Transverse colon (tissue), 4 donors: ENCODE measurements around the gene PDE6A. TPM values are rescaled to one million over a fixed set of nuclear protein-coding genes. Genes with fewer than 3 reads are reported as not detected.
"Not testable (repeated sequence)": the region's sequence is repeated elsewhere in the genome, so short reads cannot be mapped to it uniquely, and the experiment has no call there.

ENCODE experiments used
- DNase-seq: peaks from one replicate; pipeline ENCODE4 v3.0.0-alpha.2; 2019
- H3K27ac ChIP-seq, 4 donors: fragments of 200-600 bp; sonication (generic); 2 replicates each; pipeline ENCODE4 v1.5.1; 2016 to 2018; ENCODE audit warnings: inconsistent platforms in 4 of 4
- H3K27me3 ChIP-seq: fragments of 200-600 bp; sonication (generic); 2 replicates; pipeline ENCODE4 v1.5.1; 2017; ENCODE audit warnings: inconsistent platforms
- H3K36me3 ChIP-seq, 4 donors: fragments of 200-600 bp; sonication (generic); 2 replicates each; pipeline ENCODE4 v1.5.1; 2017 to 2019; ENCODE audit warnings: inconsistent platforms in 4 of 4
- H3K4me1 ChIP-seq, 4 donors: fragments of 200-600 bp; sonication (generic); 2 replicates each; pipeline ENCODE4 v1.5.1; 2017 to 2020; ENCODE audit warnings: inconsistent platforms in 4 of 4
- H3K4me3 ChIP-seq, 4 donors: fragments of 200-600 bp; sonication (generic); 1 replicate in 1 of 4; 2 replicates in 3 of 4; pipeline versions ENCODE4 v1.5.1 to v1.6.1; 2017 to 2019; ENCODE audit warnings: inconsistent platforms in 4 of 4
- H3K9me3 ChIP-seq, 2 donors: fragments of 200-600 bp; sonication (generic); 2 replicates each; pipeline ENCODE4 v1.5.1; 2017 to 2019; ENCODE audit warnings: inconsistent platforms in 2 of 2
- EP300 ChIP-seq: sonication (generic); formaldehyde crosslinking; IDR thresholded peaks from one replicate; pipeline ENCODE4 v1.6.1; 2017; ENCODE audit warnings: antibody characterized with exemption, low read depth
- POLR2A ChIP-seq: fragments of 450-650 bp; IDR thresholded peaks from one replicate; pipeline ENCODE4 v1.6.1; 2016; ENCODE audit warnings: antibody characterized with exemption, mild to moderate bottlenecking, moderate library complexity
- POLR2AphosphoS5 ChIP-seq, 3 donors: sonication (generic); formaldehyde crosslinking; IDR thresholded peaks; one replicate each; pipeline ENCODE4 v1.6.1; 2016; ENCODE audit warnings: antibody characterized with exemption in 3 of 3
- WGBS, 2 donors: methylation state at CpG; one replicate each; pipeline ENCODE4 v1.1.5; 2018; ENCODE audit warnings: low coverage in 1 of 2; 5-methylcytosine and 5-hydroxymethylcytosine counted together
- in situ Hi-C, 4 donors: fragments of 200-750 bp; cut with MboI; loops; one replicate each; pipeline versions ENCODE4 v1.15.0 to v1.15.1; 2017; ENCODE audit warnings: low sequenced_read_pairs in 3 of 4, low pct_ligation_motif_present in 1 of 4, low pct_unique_long_range_greater_than_20kb in 1 of 4
- intact Hi-C: fragments of 100-400 bp; cut with DNase I; formaldehyde crosslinking; loops from one replicate; pipeline ENCODE4 v1.15.1; 2023; ENCODE audit warnings: low total_unique reads
- total RNA-seq, 4 donors: library from RNA; depleted of rRNA; stranded (reverse); fragments of >200 nt; gene quantifications; one replicate each; pipeline ENCODE4 v1.1.0, GENCODE V29; 2016
- TF ChIP-seq, protein P1 (sequence below), 5 experiments: fragments of 200-600 bp in 3 of 5; fragments of 450-650 bp in 2 of 5; sonication (generic) in 3 of 5; IDR thresholded peaks; 1 replicate in 2 of 5; 2 replicates in 3 of 5; pipeline ENCODE4 v1.5.1; 2016 to 2017; ENCODE audit warnings: antibody characterized with exemption in 5 of 5, inconsistent platforms in 3 of 5, mild to moderate bottlenecking in 2 of 5, moderate library complexity in 1 of 5

Gene PDE6A
- total RNA-seq, 4 donors from 2014 or later: 1.2 to 6.5 (median 3.5) TPM

DNA sequence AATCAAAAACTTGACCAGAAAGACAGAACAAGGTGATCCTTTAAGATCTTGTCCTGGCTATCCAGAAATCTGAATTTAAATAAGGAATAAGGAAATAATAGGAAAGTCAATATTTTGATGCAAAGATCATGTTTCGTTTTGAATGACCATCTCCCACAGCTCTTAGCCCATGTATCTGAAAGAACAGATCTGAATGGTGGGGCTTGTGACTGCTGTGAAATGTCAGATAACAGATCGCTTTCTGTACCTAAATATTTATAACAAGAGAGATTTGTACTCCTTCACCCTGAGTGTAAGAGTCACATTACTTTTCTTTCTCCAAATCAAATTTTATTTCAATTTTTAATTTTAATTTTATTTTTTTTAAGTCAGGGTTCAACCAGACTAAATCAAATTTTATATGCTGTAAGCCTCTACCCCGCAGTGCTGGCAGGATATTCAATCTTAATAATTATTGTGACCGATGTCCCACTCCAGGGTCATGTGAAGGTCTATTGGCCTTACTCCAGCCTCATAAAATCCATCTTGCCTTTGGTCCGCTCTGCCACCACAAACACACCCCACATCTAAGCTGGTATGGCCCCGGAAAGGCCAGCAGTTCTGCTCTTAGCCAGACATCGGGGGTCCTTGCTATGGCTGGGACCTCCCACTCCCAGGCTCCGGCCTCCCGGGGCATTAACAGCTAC, 9.0 kb upstream of the PDE6A start:
- H3K36me3 ChIP-seq: no peaks in the 10 kb centered on the region
- H3K4me1 ChIP-seq: peaks cover 0 to 23% (median 3%) of the 10 kb centered on the region in 4 donors
- 48 to 73% methylated on average over 3 to 9 of the region's 9 CpGs for WGBS, 2 donors
- H3K27ac ChIP-seq: no peak overlapping the region
- no peaks in the 10 kb centered on the region for H3K27me3 ChIP-seq
- in situ Hi-C loops: loop anchor here in 1 of 4 donors (25.0 kb wide), 1 partner anchor 91 kb away; no protein-coding TSS in a partner anchor
- TF ChIP-seq POLR2AphosphoS5 (IDR thresholded peaks at IDR 0.05) (no peak), EP300 (no peak), POLR2A (no peak)
- TF ChIP-seq, protein P1, sequence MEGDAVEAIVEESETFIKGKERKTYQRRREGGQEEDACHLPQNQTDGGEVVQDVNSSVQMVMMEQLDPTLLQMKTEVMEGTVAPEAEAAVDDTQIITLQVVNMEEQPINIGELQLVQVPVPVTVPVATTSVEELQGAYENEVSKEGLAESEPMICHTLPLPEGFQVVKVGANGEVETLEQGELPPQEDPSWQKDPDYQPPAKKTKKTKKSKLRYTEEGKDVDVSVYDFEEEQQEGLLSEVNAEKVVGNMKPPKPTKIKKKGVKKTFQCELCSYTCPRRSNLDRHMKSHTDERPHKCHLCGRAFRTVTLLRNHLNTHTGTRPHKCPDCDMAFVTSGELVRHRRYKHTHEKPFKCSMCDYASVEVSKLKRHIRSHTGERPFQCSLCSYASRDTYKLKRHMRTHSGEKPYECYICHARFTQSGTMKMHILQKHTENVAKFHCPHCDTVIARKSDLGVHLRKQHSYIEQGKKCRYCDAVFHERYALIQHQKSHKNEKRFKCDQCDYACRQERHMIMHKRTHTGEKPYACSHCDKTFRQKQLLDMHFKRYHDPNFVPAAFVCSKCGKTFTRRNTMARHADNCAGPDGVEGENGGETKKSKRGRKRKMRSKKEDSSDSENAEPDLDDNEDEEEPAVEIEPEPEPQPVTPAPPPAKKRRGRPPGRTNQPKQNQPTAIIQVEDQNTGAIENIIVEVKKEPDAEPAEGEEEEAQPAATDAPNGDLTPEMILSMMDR (IDR thresholded peaks at IDR 0.05): no peak
- no peaks in the 10 kb centered on the region for H3K9me3 ChIP-seq
- DNase-seq: no peak
- intact Hi-C loops: no loop called here
- no peak overlapping the region for H3K4me3 ChIP-seq

DNA sequence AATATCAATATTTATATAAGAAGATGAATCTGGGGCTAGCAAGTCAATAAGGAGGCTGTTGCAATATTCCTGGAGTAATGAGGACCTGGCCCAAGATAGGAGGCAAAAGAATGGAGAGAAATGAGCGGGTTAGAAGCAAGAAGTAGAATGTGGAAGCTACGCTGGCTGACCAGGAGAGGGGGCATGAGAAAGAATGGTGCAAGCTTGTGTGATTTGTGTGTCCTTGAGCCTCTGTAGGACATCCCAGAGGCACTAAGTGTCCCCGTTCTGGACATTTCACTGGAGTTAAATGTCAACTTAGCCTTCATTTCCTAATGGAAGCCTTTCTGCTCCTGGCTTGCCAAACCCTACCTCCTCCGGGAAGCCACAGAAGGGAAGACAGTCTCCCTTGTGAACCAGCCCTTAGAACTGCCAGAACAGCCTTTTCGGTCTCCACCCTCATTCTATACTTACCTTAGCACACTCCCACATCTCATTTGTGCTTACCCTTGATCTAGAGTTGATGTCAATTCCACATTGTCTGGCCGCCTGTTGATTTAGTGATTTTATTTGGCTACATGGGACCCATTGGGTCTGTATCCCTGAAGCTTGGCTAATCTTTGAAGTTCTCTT, 6.7 kb upstream of the PDE6A start:
- DNase-seq: no peak

DNA sequence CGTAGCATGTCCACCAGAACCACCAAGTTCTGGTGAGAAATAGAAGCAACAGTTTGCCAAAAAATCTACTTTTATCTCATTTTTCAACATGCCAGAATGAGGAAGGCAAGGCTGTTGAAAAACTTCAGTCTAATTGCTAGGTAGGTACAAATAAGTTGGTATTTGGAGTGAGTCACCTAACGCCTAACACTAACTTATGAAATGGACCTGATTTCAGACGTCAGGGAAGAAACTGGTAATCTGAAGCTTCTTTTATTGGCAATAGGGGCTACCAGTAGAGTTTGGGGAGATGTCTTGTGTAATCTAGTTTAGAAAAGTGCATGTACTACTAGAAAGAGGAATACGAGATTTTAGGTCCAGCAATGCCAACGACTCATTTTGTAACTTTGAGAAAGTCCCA, 4.4 kb upstream of the PDE6A start:
- DNase-seq: no peak
- H3K36me3 ChIP-seq: no peaks in the 10 kb centered on the region
- H3K4me1 ChIP-seq: peaks cover 11 to 32% (median 19%) of the 10 kb centered on the region in 4 donors
- intact Hi-C loops (no loop called here), in situ Hi-C loops (no loop called here)
- no peaks in the 10 kb centered on the region for H3K27me3 ChIP-seq
- no peak overlapping the region for H3K4me3 ChIP-seq
- TF ChIP-seq EP300 (no peak), POLR2A (no peak), POLR2AphosphoS5 (IDR thresholded peaks at IDR 0.05) (no peak)
- TF ChIP-seq, protein P1 (IDR thresholded peaks at IDR 0.05): no peak
- no peaks in the 10 kb centered on the region for H3K9me3 ChIP-seq
- no peak overlapping the region for H3K27ac ChIP-seq
- WGBS, 2 donors: 84 to 89% methylated on average over 4 to 5 of the region's 5 CpGs

More for the DNA sequence above, 6.7 kb upstream of the PDE6A start:
- no peaks in the 10 kb centered on the region for H3K36me3 ChIP-seq
- H3K4me3 ChIP-seq: no peak overlapping the region
- no peaks in the 10 kb centered on the region for H3K27me3 ChIP-seq
- no peaks in the 10 kb centered on the region for H3K9me3 ChIP-seq
- H3K4me1 ChIP-seq: peaks cover 0 to 18% (median 12%) of the 10 kb centered on the region in 4 donors
- 63 to 78% methylated on average over 5 to 6 of the region's 6 CpGs for WGBS, 2 donors
- in situ Hi-C loops (loop anchor here in 1 of 4 donors (25.0 kb wide), 1 partner anchor 89 kb away; no protein-coding TSS in a partner anchor), intact Hi-C loops (no loop called here)
- TF ChIP-seq, protein P1 (IDR thresholded peaks at IDR 0.05): no peak
- TF ChIP-seq POLR2AphosphoS5 (IDR thresholded peaks at IDR 0.05): no peak
- no peak for TF ChIP-seq EP300
- no peak for TF ChIP-seq POLR2A
- H3K27ac ChIP-seq: no peak overlapping the region

DNA sequence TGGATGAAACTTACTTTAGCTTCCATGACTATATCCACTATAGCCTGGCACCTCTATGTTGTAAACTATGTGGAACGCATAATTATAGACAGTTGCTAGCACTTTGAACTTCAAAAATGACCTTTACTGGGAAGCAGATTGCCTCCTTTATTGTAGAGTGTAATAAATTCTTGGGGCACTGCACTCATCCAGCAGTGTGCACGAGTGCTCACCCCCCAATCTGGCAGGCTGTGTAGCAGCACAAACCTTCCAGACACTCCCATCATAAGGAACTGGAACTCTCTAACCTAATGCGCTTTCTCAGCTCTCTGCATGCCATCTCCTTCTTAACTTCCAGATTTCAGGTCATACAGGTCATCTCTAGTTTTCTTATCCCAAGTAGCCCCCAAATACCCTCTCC, 1.5 kb upstream of the PDE6A start:
- H3K9me3 ChIP-seq: no peaks in the 10 kb centered on the region
- WGBS, 2 donors: 43 to 53% methylated on average over 1 to 3 of the region's 3 CpGs
- no peaks in the 10 kb centered on the region for H3K36me3 ChIP-seq
- peak; percentile 81 for DNase-seq
- intact Hi-C loops (no loop called here), in situ Hi-C loops (no loop called here)
- no peaks in the 10 kb centered on the region for H3K27me3 ChIP-seq
- H3K4me1 ChIP-seq: peaks cover 20 to 44% (median 33%) of the 10 kb centered on the region in 4 donors
- TF ChIP-seq POLR2AphosphoS5 (IDR thresholded peaks at IDR 0.05): peak in 2 of 3 donors; percentile 23 to 75
- peak; percentile 57 for TF ChIP-seq EP300
- TF ChIP-seq POLR2A: no peak
- TF ChIP-seq, protein P1 (IDR thresholded peaks at IDR 0.05): no peak
- H3K27ac ChIP-seq: peak overlapping the region; percentile 68 to 80 (median 74)
- no peak overlapping the region for H3K4me3 ChIP-seq

DNA sequence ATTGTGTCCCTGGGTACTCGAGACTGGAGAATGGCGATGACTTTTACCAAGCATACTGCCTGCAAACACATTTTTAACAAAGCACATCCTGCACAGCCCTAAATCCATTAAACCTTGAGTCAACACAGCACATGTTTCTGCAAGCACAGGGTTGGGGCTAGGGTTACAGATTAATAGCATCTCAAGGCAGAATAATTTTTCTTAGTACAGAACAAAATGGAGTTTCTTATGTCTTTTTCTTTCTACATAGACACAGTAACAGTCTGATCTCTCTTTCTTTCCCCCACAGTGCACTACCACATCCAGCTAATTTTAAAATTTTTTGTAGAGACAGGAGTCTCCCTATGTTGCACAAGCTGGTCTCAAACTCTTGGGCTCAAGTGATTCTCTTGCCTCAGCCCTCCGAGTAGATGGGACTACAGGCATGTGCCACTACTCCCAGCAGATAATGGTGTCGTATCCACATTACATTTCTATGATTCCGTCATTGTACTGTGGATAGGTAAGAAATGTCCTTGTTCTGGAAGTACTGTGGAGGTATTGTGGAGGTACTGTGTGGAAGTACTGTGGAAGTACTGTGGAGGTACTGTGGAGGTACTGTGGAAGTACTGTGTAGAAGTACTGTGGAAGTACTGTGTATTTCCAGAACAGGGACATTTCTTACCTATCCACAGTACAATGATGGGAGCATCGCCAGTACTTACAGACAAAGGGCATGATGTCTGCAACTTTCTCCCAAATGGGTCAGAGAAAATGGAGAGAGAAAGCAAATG, 1.2 kb downstream of the PDE6A start:
- peak overlapping the region; percentile 43 to 80 (median 67) for H3K27ac ChIP-seq
- intact Hi-C loops: not testable (repeated sequence)
- WGBS, 2 donors: 83 to 86% methylated on average over 3 to 6 of the region's 6 CpGs

DNA sequence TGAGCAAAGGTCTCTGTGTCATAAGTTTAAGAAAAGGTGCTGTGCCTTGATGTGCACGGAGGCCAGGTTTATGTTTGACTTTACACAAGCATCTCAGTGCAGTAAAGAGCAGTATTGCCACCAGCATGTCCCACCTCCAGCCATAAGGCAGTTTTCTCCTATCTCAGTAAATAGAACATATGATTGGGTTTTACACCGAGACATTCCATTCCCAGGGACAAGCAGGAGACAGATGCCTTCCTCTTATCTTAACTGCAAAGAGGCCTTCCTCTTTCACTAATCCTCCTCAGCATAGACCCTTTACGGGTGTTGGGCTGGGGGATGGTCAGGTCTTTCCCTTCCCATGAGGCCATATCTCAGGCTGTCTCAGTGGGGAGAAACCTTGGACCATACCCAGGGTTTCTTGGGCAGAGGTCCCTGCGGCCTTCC, 1.8 kb downstream of the PDE6A start:
- WGBS, 2 donors: 39% methylated on average over 4 of the region's 4 CpGs; no CpG with 5 or more reads in 1 of the 2 donors
- H3K9me3 ChIP-seq, H3K27me3 ChIP-seq, intact Hi-C loops, H3K36me3 ChIP-seq, in situ Hi-C loops, H3K4me3 ChIP-seq: not testable (repeated sequence)
- Histone ChIP-seq H3K27ac (peak overlapping the region; percentile 43 to 80 (median 67)), H3K4me1 (peaks cover 22 to 75% (median 59%) of the 10 kb centered on the region in 4 donors)
- DNase-seq: peak; percentile 41

More for the DNA sequence above, 1.2 kb downstream of the PDE6A start:
- H3K36me3 ChIP-seq, H3K27me3 ChIP-seq, H3K4me3 ChIP-seq, H3K9me3 ChIP-seq, in situ Hi-C loops, DNase-seq: not testable (repeated sequence)
- peaks cover 22 to 69% (median 53%) of the 10 kb centered on the region in 4 donors for H3K4me1 ChIP-seq
